Globus pallidus (tissue), 1 donor: ENCODE measurements around the gene AXL.
A peak's percentile ranks its signal among the peaks of the same experiment; 100 is the strongest.

Source experiments
- DNase-seq: peaks from one replicate; pipeline ENCODE4 v3.0.0-alpha.2; 2015; ENCODE audit warnings: low spot score

Gene AXL

DNA sequence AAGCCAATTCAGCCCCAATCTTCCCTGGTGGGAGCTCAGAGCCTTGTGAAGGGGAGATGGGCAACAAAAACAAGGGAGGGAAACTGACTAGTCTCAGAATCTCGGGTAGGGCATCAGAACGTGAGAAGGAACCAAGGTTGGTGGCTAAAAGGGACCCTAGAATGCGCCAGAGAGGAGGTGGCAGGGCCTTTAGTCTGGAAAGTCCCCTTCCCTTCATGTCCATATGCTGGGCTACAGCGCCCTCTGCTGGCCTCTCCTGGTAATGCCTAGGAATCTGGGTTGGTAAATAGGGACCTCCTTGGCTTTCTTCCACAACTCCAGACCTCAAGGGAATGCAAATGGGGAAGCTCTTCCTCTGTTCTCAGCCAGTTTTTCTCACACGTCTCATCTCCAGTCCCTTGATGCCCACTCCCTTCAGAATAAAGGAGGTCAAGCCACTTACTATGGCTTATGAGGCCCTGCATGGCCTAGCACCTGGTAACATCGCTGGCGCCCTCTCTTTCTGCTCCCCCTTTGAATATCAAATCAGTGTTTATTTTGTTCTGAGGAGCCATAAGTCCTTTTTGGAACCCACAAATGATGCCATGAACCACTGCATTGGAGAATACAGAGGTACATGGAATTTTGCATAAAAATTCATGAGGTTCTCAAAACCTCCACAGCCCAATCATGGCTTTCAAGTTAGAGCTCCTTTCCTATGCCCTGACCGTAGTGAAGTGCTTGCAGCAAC is 89.6 kb downstream of the AXL start:
- DNase-seq = peak; percentile 86

GRCh38 chr19:41309180-41310032 is 90.4 kb downstream of the AXL start:
- DNase-seq = no peak

DNA sequence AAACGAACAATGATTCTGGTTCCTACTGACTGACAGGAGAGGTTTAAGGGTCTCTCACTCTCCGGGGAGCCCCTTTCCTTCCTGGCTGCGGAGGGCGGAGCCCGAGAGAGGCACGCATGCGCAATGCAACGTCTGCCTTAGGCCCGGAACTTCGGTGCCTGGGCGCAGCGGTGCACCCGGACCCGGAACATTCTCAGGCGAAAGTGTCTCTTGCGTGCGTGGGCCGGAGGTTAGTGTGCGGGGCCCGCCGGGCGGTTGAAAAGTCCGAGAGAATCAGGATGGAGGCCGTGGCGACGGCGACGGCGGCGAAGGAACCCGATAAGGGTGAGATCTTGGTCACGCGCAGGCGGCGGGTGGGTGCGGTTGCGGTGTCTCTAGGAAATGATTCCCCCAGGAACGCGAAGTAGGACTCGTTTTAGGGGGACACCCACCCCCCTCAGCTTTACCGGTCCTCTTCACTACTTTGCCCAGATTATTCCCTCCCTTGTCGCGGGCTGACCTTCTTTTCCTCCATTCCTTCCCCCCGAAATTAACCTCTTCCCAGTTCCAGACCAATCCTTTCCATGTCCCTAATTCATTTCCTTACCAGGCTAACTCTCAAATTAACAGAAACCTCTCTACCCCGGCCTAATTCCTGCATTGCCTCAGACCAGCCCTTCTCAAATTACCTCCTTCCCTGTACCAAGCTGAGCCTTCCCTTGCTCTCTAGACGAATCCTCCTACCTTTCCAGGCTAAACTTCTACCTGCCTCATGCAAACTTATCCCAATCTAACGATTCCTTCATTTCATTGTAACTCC is 91.2 kb downstream of the AXL start, which contains the start of gene CCDC97:
Gene CCDC97 (plus strand): TSS at position 140 of the 799 bp plus-strand sequence. CDS start 139 bp downstream, at position 279.
- DNase-seq = peak; percentile 86

DNA sequence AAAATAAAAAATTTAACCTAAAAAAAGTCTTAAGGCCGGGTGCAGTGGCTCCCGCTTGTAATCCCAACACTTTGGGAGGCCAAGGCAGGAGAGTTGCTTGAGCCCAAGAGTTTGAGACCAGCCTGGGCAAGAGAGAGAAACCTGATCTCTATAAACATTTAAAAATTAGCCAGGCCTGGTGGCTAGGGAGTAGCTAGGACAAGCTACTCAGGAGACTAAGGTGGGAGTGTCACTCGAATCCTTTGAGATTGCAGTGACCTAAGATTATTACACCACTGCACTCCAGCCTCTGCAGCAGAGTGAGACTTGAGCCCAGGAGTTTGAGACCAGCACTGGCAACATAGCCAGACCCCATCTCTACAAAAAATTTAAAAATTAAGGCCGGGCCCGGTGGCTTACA is 92.0 kb downstream of the AXL start:
- no peak for DNase-seq
